Gastrocnemius medialis (tissue), 4 donors: Measurements from ENCODE around the gene RHEB. TPM values are rescaled to one million over a fixed set of nuclear protein-coding genes. Genes with fewer than 3 reads are reported as not detected.
A peak's percentile ranks its signal among the peaks of the same experiment; 100 is the strongest.
"Not testable (repeated sequence)": the region's sequence is repeated elsewhere in the genome, so short reads cannot be mapped to it uniquely, and the experiment has no call there.

Experiments
- ATAC-seq, 2 donors: fragments of 150-250 bp; one replicate each; pipeline ENCODE4 v1.9.1; 2016
- DNase-seq, 2 donors: peaks; one replicate each; pipeline ENCODE4 v3.0.0-alpha.2; 2019
- H3K27ac ChIP-seq, 4 donors: fragments of 200-600 bp; sonication (generic); 1 replicate in 1 of 4; 2 replicates in 3 of 4; pipeline ENCODE4 v1.5.1; 2016 to 2018; ENCODE audit warnings: mild to moderate bottlenecking in 2 of 4, moderate library complexity in 1 of 4
- H3K27me3 ChIP-seq, 3 donors: fragments of 200-600 bp; sonication (generic) in 2 of 3; 1 replicate in 1 of 3; 2 replicates in 2 of 3; pipeline versions ENCODE4 v1.5.1 to v1.6.0; 2016 to 2019; ENCODE audit warnings: mild to moderate bottlenecking in 1 of 3, moderate library complexity in 1 of 3
- H3K36me3 ChIP-seq, 2 donors: fragments of 200-600 bp; sonication (generic) in 1 of 2; one replicate each; pipeline ENCODE4 v1.5.1; 2017 to 2018
- H3K4me1 ChIP-seq, 2 donors: fragments of 200-600 bp; sonication (generic) in 1 of 2; one replicate each; pipeline ENCODE4 v1.5.1; 2016 to 2017; ENCODE audit warnings: mild to moderate bottlenecking in 2 of 2
- H3K4me3 ChIP-seq, 4 donors: fragments of 200-600 bp; sonication (generic) in 3 of 4; 1 replicate in 1 of 4; 2 replicates in 3 of 4; pipeline ENCODE4 v1.5.1; 2016 to 2019; ENCODE audit warnings: mild to moderate bottlenecking in 2 of 4
- H3K9me3 ChIP-seq, 3 donors: fragments of 200-600 bp; sonication (generic) in 2 of 3; 1 replicate in 1 of 3; 2 replicates in 2 of 3; pipeline ENCODE4 v1.5.1; 2016 to 2019
- CTCF ChIP-seq, 5 experiments: fragments of 450-650 bp in 3 of 5; fragments of 200-600 bp in 2 of 5; sonication (generic) in 2 of 5; IDR thresholded peaks in 4 of 5; conservative IDR thresholded peaks in 1 of 5; 1 replicate in 4 of 5; 2 replicates in 1 of 5; pipeline ENCODE4 v1.5.1; 2016 to 2019; ENCODE audit warnings: antibody characterized with exemption in 5 of 5, mild to moderate bottlenecking in 3 of 5, moderate library complexity in 3 of 5
- POLR2A ChIP-seq, 2 donors: fragments of 450-650 bp; IDR thresholded peaks; one replicate each; pipeline ENCODE4 v1.6.1; 2017; ENCODE audit warnings: antibody characterized with exemption in 2 of 2, mild to moderate bottlenecking in 2 of 2, moderate library complexity in 2 of 2
- in situ Hi-C, 4 donors: fragments of 200-750 bp; cut with MboI; loops; one replicate each; pipeline versions ENCODE4 v1.15.0 to v1.8.0; 2017; ENCODE audit warnings: low sequenced_read_pairs in 4 of 4
- intact Hi-C: fragments of 100-400 bp; cut with DNase I; formaldehyde crosslinking; loops from one replicate; pipeline ENCODE4 v1.15.1; 2023; ENCODE audit warnings: low total_unique reads
- total RNA-seq, 4 donors: library from RNA; depleted of rRNA; stranded (reverse); fragments of >200 nt; gene quantifications; one replicate each; pipeline versions ENCODE4 v1.1.0 to v1.2.3, GENCODE V29; 2016

RHEB gene
- total RNA-seq, 4 donors from 2014 or later: 93.2 to 159 (median 124) TPM

GRCh38 chr7:151540146-151540545, 20.5 kb upstream of the RHEB start:
- Histone ChIP-seq H3K9me3 (no peaks in the 10 kb centered on the region), H3K36me3 (no peaks in the 10 kb centered on the region), H3K4me3 (no peak overlapping the region), H3K4me1 (peaks cover 17 to 25% of the 10 kb centered on the region in 2 donors), H3K27ac (no peak overlapping the region), H3K27me3 (no peaks in the 10 kb centered on the region)
- no peak for DNase-seq
- in situ Hi-C loops (no loop called here), intact Hi-C loops (no loop called here)
- TF ChIP-seq CTCF (IDR thresholded peaks at IDR 0.05 in 4 of 5, conservative IDR thresholded peaks at IDR 0.05 in 1 of 5) (no peak), POLR2A (IDR thresholded peaks at IDR 0.05) (no peak)
- no peak for ATAC-seq

DNA sequence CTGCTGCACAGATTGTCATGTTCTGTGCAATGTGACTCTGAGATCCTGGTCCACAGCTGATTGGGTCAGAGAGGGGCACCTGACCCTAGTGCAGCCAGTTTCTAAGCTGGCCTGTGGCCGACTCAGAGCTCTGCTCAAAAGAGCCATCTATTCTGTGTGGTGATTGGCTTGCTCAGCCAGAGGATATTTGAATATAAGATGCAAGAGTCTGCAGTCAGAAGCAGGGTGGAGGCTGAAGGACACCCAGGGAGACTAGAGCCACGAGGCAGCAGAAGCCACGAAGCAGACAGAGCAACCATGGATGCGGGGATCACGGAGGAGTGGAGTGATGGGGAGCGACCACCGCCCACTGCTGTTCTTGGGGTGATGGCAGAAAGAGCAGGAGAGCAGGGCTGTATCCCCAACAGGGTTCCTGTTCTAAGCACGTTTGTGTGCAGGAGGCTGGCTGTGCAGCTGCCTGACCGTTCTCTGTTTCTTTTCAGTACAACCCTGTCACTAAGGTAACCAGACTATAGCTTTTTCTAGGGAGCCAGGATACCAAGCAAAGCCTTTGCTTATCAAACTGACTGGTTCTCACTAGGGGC, 19.5 kb upstream of the RHEB start:
- no peak overlapping the region for H3K27ac ChIP-seq
- TF ChIP-seq POLR2A (IDR thresholded peaks at IDR 0.05) (no peak), CTCF (IDR thresholded peaks at IDR 0.05 in 4 of 5, conservative IDR thresholded peaks at IDR 0.05 in 1 of 5) (no peak)
- H3K36me3 ChIP-seq: no peaks in the 10 kb centered on the region
- H3K27me3 ChIP-seq: no peaks in the 10 kb centered on the region
- DNase-seq (no peak), ATAC-seq (peak in 1 of 2 donors; percentile 45)
- in situ Hi-C loops (no loop called here), intact Hi-C loops (no loop called here)
- peaks cover 17 to 25% of the 10 kb centered on the region in 2 donors for H3K4me1 ChIP-seq
- H3K9me3 ChIP-seq: no peaks in the 10 kb centered on the region
- H3K4me3 ChIP-seq: no peak overlapping the region

DNA sequence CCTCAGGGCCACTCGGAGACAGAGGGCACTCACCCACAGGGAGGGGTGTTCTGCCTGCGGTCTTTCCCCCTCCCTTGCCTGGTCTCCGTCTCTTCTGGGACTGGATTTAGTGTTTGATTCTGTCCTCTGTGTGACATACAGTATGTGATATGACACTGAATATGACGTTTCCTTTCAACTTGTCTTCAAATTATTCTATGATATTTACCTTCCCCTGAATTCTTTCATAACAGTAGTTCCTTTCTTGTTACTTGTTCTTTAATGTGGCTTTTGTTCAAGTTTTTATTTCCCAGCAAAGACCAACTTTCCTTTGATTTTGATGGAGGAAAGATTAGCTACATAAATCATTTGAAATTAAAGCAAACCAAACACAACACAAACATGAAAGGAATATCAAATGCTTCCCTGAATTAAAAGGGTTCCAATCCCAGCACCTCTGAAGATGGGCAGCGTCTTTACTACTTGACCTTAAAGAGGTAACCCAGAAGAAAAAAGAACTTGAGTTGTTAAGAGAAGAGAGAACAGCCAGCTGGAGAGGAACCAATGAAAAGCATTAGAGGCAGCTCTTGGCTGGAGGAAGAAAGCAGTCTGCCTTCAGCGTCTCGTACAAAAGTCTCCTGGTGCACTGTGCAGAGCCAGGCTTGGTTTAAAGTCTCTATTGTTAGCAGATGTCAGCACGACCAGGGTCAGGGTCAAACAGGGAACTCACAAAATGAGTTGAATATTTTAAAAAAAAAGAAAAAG, 18.3 kb upstream of the RHEB start:
- DNase-seq: no peak
- intact Hi-C loops (no loop called here), in situ Hi-C loops (no loop called here)
- TF ChIP-seq CTCF (IDR thresholded peaks at IDR 0.05 in 4 of 5, conservative IDR thresholded peaks at IDR 0.05 in 1 of 5): no peak
- no peak for TF ChIP-seq POLR2A (IDR thresholded peaks at IDR 0.05)
- H3K4me3 ChIP-seq: no peak overlapping the region
- no peaks in the 10 kb centered on the region for H3K36me3 ChIP-seq
- no peaks in the 10 kb centered on the region for H3K9me3 ChIP-seq
- peaks cover 17 to 25% of the 10 kb centered on the region in 2 donors for H3K4me1 ChIP-seq
- peak; percentile 69 to 74 for ATAC-seq
- H3K27ac ChIP-seq: peak overlapping the region in 1 of 4 donors; percentile 18
- no peaks in the 10 kb centered on the region for H3K27me3 ChIP-seq

DNA sequence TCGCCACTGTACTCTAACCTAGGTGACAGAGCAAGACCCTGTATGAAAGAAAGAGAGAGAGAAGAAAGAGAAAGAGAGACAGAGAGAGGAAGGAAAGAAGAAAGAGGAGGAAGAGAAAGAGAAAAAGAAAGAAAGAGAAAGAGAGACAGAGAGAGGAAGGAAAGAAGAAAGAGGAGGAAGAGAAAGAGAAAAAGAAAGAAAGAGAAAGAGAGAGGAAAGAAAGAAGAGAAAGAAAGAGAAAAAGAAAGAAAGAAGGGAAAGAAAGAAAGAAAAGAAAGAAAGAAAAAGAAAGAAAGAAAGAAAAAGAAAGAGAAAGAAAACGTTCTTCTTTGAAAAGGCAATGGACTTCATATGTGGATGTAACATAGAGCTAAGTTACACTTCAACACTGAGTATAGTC, 16.5 kb upstream of the RHEB start:
- H3K36me3 ChIP-seq, H3K27me3 ChIP-seq, ATAC-seq, H3K4me3 ChIP-seq, intact Hi-C loops, H3K9me3 ChIP-seq, H3K27ac ChIP-seq, in situ Hi-C loops, DNase-seq: not testable (repeated sequence)
- H3K4me1 ChIP-seq: peaks cover 10 to 15% of the 10 kb centered on the region in 2 donors

DNA sequence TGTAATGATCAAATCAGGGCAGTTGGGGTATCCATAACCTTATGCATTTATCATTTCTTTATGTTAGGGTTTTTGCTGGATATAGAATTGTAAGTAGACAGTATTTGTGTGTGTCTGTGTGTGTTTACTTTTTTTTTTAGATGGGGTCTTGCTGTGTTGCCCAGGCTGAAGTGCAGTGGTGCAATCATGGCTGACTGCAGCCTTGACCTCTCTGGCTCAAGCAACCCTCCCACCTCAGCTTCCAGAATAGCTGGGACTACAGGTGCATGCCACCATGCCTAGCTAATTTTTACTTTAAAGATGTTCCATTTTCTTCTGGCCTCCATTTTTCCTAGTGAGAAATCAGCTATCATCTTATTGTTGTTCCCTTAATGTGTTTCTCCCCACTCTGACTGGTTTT, 10.1 kb upstream of the RHEB start:
- no peaks in the 10 kb centered on the region for H3K9me3 ChIP-seq
- no peaks in the 10 kb centered on the region for H3K4me1 ChIP-seq
- in situ Hi-C loops (no loop called here), intact Hi-C loops (no loop called here)
- no peak for DNase-seq
- no peaks in the 10 kb centered on the region for H3K27me3 ChIP-seq
- H3K4me3 ChIP-seq: no peak overlapping the region
- ATAC-seq: no peak
- TF ChIP-seq POLR2A (IDR thresholded peaks at IDR 0.05) (no peak), CTCF (IDR thresholded peaks at IDR 0.05 in 4 of 5, conservative IDR thresholded peaks at IDR 0.05 in 1 of 5) (no peak)
- no peak overlapping the region for H3K27ac ChIP-seq
- no peaks in the 10 kb centered on the region for H3K36me3 ChIP-seq
